DND-41 (cell line): ENCODE results near the gene ABCA10.

Source experiments
- CTCF ChIP-seq: IDR thresholded peaks from 2 replicates; pipeline ENCODE4 v1.5.1; 2012; ENCODE audit warnings: borderline replicate concordance, low read length, moderate library complexity, mild to moderate bottlenecking; ENCODE audit not compliant: poor library complexity, severe bottlenecking; ENCODE audit errors: extremely low read depth
- EZH2 ChIP-seq: IDR thresholded peaks from 3 replicates; pipeline ENCODE4 v1.6.1; 2012; ENCODE audit warnings: borderline replicate concordance, low read depth, mild to moderate bottlenecking, moderate library complexity, low read length, inconsistent platforms; ENCODE audit not compliant: severe bottlenecking

DNA sequence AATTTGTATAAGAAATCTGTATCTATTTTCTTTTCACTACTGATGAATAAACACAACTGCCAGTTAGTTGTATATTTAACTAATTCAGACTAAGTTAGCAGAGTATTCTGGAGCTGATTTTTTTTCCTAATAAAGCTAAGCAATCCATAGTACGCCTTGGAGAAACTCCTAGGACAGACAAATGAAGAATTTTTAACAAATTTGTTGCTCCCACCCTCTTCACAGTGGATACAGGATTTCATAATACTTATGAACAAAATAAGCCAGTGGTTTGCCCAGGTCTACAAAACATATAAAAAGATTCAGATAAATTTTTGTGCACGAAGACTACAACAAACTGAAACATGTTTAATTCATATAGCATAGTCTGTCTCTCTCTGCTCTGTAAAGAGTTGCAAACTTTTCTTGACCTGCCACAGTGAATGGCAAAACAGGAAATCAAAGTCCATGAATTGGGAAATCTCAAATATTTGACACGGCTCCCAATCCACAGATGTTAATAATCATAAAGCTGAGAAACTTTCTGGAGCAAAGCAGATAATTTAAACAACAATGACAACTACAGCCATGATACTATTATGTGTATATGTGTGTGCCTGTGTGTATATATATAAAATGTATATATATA lies 86.3 kb downstream of the ABCA10 start:
- TF ChIP-seq CTCF: no peak
- TF ChIP-seq EZH2: no peak
